ENCODE data around the gene NEO1. TPM values are rescaled to one million over a fixed set of nuclear protein-coding genes. Genes with fewer than 3 reads are reported as not detected.
"Not testable (repeated sequence)": the region's sequence is repeated elsewhere in the genome, so short reads cannot be mapped to it uniquely, and the experiment has no call there.

Gene NEO1
- total and polyA plus RNA-seq, 9 donors = 19.6 to 49.7 (median 37.1) TPM

DNA sequence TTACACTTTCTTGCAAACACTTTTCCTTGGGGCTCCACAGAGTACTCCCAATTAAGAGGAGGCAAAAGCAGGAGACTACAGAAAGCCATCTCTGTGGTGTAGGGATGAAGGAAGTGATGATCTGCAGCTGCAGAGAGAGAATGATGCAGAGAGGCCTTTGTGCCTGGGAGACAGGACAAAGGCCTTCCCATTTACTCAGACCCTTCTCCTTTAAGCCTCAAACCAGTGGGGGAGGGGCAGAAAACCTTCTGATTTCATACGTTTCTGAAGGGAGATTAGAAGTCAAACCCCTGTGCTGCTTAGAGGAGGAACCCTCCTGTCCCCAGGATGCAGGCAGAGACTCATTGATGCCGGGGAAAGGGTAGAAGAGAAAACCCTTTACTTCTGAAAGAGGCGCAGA, 130.8 kb downstream of the NEO1 start:
- no peaks in the 10 kb centered on the region for H3K27me3 ChIP-seq (ENCODE audit: control insufficient read depth, insufficient read depth, low read length)
- no peak overlapping the region for H3K27ac ChIP-seq (ENCODE audit: low read length)
- H3K4me3 ChIP-seq (ENCODE audit: low read length) = no peak overlapping the region
- no peaks in the 10 kb centered on the region for H3K9me3 ChIP-seq (replicated peaks; ENCODE audit: control insufficient read depth, low read depth, low read length)
- H3K4me1 ChIP-seq (ENCODE audit: control insufficient read depth, insufficient read depth, low read length) = no peaks in the 10 kb centered on the region
- H3K36me3 ChIP-seq (ENCODE audit: control insufficient read depth, insufficient read depth, low read length) = peaks cover 7% of the 10 kb centered on the region
- DNase-seq = no peak
- no CpG with 5 or more reads among the region's 3 CpGs for whole genome bisulfite sequencing (ENCODE audit: insufficient coverage)

DNA sequence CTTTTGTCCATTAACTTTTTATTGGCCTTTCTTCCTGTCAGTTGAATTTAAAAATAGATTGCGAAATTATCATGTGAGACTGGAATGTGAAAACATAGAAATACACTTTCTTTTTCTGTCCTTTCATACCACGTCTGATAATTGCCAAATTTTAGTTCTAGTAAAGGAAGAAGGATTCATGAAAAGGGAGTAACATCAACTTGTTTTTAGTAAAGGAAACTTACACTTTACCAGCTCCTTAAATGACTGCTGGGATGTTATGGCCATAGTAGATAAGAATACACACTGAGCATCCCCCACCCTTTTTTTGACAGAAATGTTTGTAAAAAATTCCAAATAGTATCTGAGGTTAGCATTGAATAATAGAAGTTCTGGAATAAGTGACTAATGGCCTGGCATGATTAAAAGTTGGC, 137.9 kb downstream of the NEO1 start:
- H3K9me3 ChIP-seq (replicated peaks; ENCODE audit: control insufficient read depth, low read depth, low read length) = no peaks in the 10 kb centered on the region
- WGBS (ENCODE audit: insufficient coverage) = no CpG with 5 or more reads among the region's 2 CpGs
- no peaks in the 10 kb centered on the region for H3K36me3 ChIP-seq (ENCODE audit: control insufficient read depth, insufficient read depth, low read length)
- H3K4me3 ChIP-seq (ENCODE audit: low read length) = no peak overlapping the region
- no peaks in the 10 kb centered on the region for H3K27me3 ChIP-seq (ENCODE audit: control insufficient read depth, insufficient read depth, low read length)
- no peaks in the 10 kb centered on the region for H3K4me1 ChIP-seq (ENCODE audit: control insufficient read depth, insufficient read depth, low read length)
- DNase-seq = no peak
- H3K27ac ChIP-seq (ENCODE audit: low read length) = no peak overlapping the region

DNA sequence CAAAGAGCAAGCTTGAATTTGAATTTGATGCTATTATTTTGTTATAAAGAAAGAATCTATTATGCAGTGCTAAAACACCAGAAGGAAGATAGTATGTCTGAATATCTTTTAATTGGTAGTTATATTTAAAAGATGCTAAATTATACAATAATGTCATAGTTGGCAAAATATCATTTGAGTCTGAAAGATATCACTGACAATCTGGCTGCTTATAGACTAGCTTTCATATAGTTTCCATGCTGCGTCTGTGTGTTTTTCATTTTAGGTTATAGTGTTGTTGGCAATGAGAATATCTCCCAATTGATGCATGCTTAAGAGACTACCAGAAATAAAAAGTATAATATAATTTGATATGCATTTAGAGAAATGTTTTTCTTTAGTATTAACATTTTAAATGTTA, 142.9 kb downstream of the NEO1 start:
- Histone ChIP-seq H3K27ac (ENCODE audit: low read length) (no peak overlapping the region), H3K9me3 (replicated peaks; ENCODE audit: control insufficient read depth, low read depth, low read length) (no peaks in the 10 kb centered on the region), H3K36me3 (ENCODE audit: control insufficient read depth, insufficient read depth, low read length) (no peaks in the 10 kb centered on the region), H3K4me3 (ENCODE audit: low read length) (no peak overlapping the region), H3K27me3 (ENCODE audit: control insufficient read depth, insufficient read depth, low read length) (no peaks in the 10 kb centered on the region), H3K4me1 (ENCODE audit: control insufficient read depth, insufficient read depth, low read length) (no peaks in the 10 kb centered on the region)
- no CpG with 5 or more reads among the region's 1 CpG for WGBS (ENCODE audit: insufficient coverage)
- no peak for DNase-seq

DNA sequence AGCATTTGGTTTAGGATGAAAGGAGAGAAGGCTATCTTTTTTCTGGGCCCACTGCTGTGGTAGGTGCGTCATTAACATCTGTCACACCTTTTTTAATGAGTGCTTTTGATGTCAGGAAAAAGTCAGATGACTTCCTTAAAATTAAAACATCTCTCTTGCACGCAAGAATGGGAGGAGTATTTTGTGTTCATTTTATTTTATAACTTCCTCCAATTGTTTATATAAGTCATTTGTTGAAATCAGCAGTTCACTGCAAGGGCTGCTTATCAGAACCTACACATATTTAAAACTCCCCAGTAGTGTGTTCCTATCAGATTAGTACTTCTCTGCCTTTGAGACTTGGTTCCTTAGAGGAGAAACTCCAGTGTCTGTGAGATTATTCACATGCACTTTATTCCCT, 143.8 kb downstream of the NEO1 start:
- no peak for DNase-seq
- H3K4me3 ChIP-seq (ENCODE audit: low read length) = no peak overlapping the region
- no peaks in the 10 kb centered on the region for H3K36me3 ChIP-seq (ENCODE audit: control insufficient read depth, insufficient read depth, low read length)
- H3K9me3 ChIP-seq (replicated peaks; ENCODE audit: control insufficient read depth, low read depth, low read length) = no peaks in the 10 kb centered on the region
- H3K4me1 ChIP-seq (ENCODE audit: control insufficient read depth, insufficient read depth, low read length) = no peaks in the 10 kb centered on the region
- WGBS (ENCODE audit: insufficient coverage) = no CpG with 5 or more reads among the region's 2 CpGs
- H3K27ac ChIP-seq (ENCODE audit: low read length) = no peak overlapping the region
- no peaks in the 10 kb centered on the region for H3K27me3 ChIP-seq (ENCODE audit: control insufficient read depth, insufficient read depth, low read length)

DNA sequence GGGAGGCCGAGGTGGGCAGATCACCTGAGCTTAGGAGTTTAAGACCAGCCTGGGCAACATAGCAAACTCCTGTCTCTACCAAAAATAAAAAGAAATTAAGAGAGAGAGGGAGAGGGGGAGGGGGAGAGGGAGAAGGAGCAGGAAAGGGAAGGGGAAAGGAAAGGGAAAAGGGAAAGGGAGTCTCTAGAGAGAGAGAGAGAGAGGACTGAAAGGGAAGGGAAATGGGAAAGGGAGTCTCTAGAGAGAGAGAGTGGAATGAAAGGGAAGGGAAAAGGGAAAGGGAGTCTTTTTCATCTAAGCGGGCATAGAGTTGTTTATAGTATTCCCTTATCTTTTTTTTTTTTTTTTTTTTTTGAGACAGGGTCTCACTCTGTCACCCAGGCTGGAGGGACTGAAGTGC, 148.1 kb downstream of the NEO1 start:
- Histone ChIP-seq H3K36me3 (ENCODE audit: control insufficient read depth, insufficient read depth, low read length) (no peaks in the 10 kb centered on the region), H3K4me3 (ENCODE audit: low read length) (no peak overlapping the region), H3K27me3 (ENCODE audit: control insufficient read depth, insufficient read depth, low read length) (no peaks in the 10 kb centered on the region), H3K4me1 (ENCODE audit: control insufficient read depth, insufficient read depth, low read length) (no peaks in the 10 kb centered on the region), H3K9me3 (replicated peaks; ENCODE audit: control insufficient read depth, low read depth, low read length) (no peaks in the 10 kb centered on the region), H3K27ac (ENCODE audit: low read length) (no peak overlapping the region)
- no CpG with 5 or more reads among the region's 2 CpGs for WGBS (ENCODE audit: insufficient coverage)
- DNase-seq = no peak

DNA sequence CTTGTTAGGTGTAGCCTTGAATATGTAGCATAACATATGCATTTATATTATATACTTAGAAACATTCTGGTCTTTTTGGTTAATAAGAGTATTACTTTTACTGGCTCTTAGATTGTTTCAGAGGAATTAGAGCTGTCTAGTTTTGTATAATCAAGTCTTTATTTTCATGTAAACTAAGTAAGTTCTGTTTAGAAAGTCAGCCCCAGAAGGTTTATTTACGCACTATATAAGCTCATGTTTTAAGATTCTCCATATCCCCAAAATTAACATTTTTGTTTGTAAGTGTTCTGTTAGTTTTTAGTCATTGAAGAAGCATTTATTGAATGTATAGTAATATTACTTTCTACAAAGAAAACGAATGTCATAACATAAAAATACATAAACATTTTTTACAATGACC, 158.4 kb downstream of the NEO1 start:
- no peaks in the 10 kb centered on the region for H3K27me3 ChIP-seq (ENCODE audit: control insufficient read depth, insufficient read depth, low read length)
- no peak overlapping the region for H3K27ac ChIP-seq (ENCODE audit: low read length)
- H3K36me3 ChIP-seq (ENCODE audit: control insufficient read depth, insufficient read depth, low read length) = no peaks in the 10 kb centered on the region
- no CpG with 5 or more reads among the region's 2 CpGs for WGBS (ENCODE audit: insufficient coverage)
- no peaks in the 10 kb centered on the region for H3K9me3 ChIP-seq (replicated peaks; ENCODE audit: control insufficient read depth, low read depth, low read length)
- no peak overlapping the region for H3K4me3 ChIP-seq (ENCODE audit: low read length)
- no peak for DNase-seq
- no peaks in the 10 kb centered on the region for H3K4me1 ChIP-seq (ENCODE audit: control insufficient read depth, insufficient read depth, low read length)

DNA sequence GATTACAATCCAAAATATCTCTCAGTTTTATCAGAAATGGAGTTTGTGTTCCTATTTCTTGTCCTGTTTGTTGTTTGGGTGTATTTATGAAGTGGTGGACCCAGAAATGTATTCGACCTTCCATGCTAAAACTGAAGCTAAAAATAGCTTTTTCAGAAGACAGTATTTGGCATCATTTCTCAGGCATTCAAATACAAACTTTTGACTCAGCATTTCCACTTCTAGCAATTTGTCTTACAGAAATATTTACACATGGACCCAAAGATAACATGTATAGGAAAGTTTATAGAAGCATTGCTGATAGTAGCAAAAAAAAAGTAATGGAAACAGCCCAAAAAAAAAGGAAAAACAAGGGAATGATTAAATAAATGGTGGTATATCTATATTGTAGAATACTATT, 160.2 kb downstream of the NEO1 start:
- no CpG with 5 or more reads among the region's 1 CpG for WGBS (ENCODE audit: insufficient coverage)
- Histone ChIP-seq H3K4me1 (ENCODE audit: control insufficient read depth, insufficient read depth, low read length) (no peaks in the 10 kb centered on the region), H3K27ac (ENCODE audit: low read length) (no peak overlapping the region), H3K4me3 (ENCODE audit: low read length) (no peak overlapping the region), H3K9me3 (replicated peaks; ENCODE audit: control insufficient read depth, low read depth, low read length) (no peaks in the 10 kb centered on the region), H3K36me3 (ENCODE audit: control insufficient read depth, insufficient read depth, low read length) (no peaks in the 10 kb centered on the region), H3K27me3 (ENCODE audit: control insufficient read depth, insufficient read depth, low read length) (no peaks in the 10 kb centered on the region)
- no peak for DNase-seq

DNA sequence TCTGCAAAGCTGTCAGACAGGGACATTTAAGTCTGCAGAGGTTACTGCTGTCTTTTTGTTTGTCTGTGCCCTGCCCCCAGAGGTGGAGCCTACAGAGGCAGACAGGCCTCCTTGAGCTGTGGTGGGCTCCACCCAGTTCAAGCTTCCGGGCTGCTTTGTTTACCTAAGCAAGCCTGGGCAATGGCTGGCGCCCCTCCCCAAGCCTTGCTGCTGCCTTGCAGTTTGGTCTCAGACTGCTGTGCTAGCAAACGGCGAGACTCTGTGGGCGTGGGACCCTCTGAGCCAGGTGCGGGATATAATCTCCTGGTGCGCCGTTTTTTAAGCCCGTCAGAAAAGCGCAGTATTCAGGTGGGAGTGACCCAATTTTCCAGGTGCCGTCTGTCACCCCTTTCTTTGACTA, 169.2 kb downstream of the NEO1 start:
- H3K27me3 ChIP-seq (ENCODE audit: control insufficient read depth, insufficient read depth, low read length); H3K36me3 ChIP-seq (ENCODE audit: control insufficient read depth, insufficient read depth, low read length); H3K9me3 ChIP-seq (replicated peaks; ENCODE audit: control insufficient read depth, low read depth, low read length); DNase-seq; H3K4me3 ChIP-seq (ENCODE audit: low read length); H3K27ac ChIP-seq (ENCODE audit: low read length); H3K4me1 ChIP-seq (ENCODE audit: control insufficient read depth, insufficient read depth, low read length): not testable (repeated sequence)
- 96% methylated on average over 2 of the region's 11 CpGs for WGBS (ENCODE audit: insufficient coverage)

DNA sequence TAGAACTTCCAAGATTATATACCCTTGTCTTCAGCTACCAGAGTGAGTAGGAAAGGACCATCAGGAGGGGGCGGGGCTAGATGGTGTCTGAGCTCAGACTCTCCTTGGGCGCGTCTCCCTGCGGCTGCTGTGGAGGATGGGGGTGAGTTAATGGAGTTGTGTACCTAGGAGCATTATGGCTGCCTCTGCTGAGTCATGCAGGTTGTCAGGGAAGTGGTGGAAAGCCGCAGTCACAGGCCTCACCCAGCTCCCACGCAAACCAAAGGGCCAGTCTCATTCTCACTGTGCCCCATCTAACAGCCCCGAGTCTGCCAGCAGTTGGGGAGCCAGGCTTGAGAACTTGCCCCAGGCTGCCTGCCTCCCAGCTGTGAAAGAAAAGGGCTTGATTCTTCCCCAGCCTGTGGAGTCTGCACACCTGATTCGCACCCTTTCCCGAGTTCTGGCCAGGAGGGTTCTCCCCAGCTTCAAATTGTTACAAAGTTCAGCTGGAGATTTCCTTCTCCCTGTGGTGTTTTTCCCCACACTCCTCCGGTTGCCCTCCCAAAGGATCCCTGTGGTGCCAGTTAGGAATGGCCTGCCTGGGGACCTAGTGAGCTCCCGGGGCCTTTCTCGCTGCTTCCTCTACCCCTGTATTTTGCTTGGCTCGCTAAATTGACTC, 173.2 kb downstream of the NEO1 start:
- no peak overlapping the region for H3K4me3 ChIP-seq (ENCODE audit: low read length)
- no peaks in the 10 kb centered on the region for H3K4me1 ChIP-seq (ENCODE audit: control insufficient read depth, insufficient read depth, low read length)
- DNase-seq = no peak
- H3K27me3 ChIP-seq (ENCODE audit: control insufficient read depth, insufficient read depth, low read length) = no peaks in the 10 kb centered on the region
- no peaks in the 10 kb centered on the region for H3K36me3 ChIP-seq (ENCODE audit: control insufficient read depth, insufficient read depth, low read length)
- WGBS (ENCODE audit: insufficient coverage) = 83% methylated on average over 8 of the region's 13 CpGs
- no peak overlapping the region for H3K27ac ChIP-seq (ENCODE audit: low read length)
- peaks cover under 1% of the 10 kb centered on the region for H3K9me3 ChIP-seq (replicated peaks; ENCODE audit: control insufficient read depth, low read depth, low read length)

DNA sequence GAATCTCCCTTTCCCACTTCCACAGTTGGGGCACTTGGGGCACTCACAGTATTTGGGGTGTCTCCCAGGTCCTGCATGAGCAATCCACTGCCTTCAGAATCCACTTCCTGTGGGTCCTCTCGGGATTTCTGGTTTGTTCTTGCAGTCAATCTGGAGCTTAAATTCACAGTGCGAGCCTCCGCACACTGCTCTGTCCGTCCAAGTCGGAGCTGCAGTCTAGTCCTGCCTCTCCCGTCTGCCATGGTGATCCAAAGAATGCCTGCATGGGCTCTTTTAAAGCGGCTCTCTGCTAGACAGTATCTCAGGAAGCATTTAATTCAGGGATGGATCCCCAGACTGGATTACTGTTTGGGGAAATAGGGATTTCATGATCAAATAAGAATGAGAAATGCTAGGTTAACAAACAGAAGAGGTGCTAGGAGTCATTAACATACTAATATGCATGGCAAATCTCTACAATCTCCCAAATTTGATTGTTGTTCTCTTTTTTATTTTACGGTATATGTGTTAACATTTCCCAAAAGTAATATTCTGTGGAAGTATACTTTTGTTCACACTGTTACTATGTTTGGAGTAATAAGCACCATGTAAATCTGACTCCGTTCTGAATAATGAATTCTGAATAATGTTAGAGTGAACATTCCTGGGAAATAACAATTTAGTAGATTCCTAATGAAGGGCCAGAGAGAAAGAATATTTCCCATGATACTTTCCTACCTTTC, 174.0 kb downstream of the NEO1 start:
- Histone ChIP-seq H3K4me1 (ENCODE audit: control insufficient read depth, insufficient read depth, low read length) (no peaks in the 10 kb centered on the region), H3K4me3 (ENCODE audit: low read length) (no peak overlapping the region), H3K36me3 (ENCODE audit: control insufficient read depth, insufficient read depth, low read length) (no peaks in the 10 kb centered on the region), H3K9me3 (replicated peaks; ENCODE audit: control insufficient read depth, low read depth, low read length) (peaks cover 2% of the 10 kb centered on the region), H3K27ac (ENCODE audit: low read length) (no peak overlapping the region), H3K27me3 (ENCODE audit: control insufficient read depth, insufficient read depth, low read length) (no peaks in the 10 kb centered on the region)
- WGBS (ENCODE audit: insufficient coverage) = 51% methylated on average over 7 of the region's 9 CpGs
- DNase-seq = peak; percentile 35

All from muscle of leg (tissue), 11 donors.